Vagina (tissue), 2 donors: ENCODE results near the gene SMIM13. TPM values are rescaled to one million over a fixed set of nuclear protein-coding genes. Genes with fewer than 3 reads are reported as not detected.
"Not testable (repeated sequence)": the region's sequence is repeated elsewhere in the genome, so short reads cannot be mapped to it uniquely, and the experiment has no call there.

Source experiments
- DNase-seq, 2 donors: peaks; one replicate each; pipeline ENCODE4 v3.0.0-alpha.2; 2017; ENCODE audit errors: extremely low spot score in 2 of 2
- H3K27ac ChIP-seq: fragments of 200-600 bp; sonication (generic); one replicate; pipeline ENCODE4 v1.5.1; 2019
- H3K27me3 ChIP-seq: fragments of 200-600 bp; sonication (generic); one replicate; pipeline ENCODE4 v1.5.1; 2019
- H3K36me3 ChIP-seq, 2 donors: fragments of 200-600 bp; sonication (generic); one replicate each; pipeline ENCODE4 v1.5.1; 2017 to 2019
- H3K4me1 ChIP-seq: fragments of 200-600 bp; sonication (generic); one replicate; pipeline ENCODE4 v1.5.1; 2019
- H3K4me3 ChIP-seq, 2 donors: fragments of 200-600 bp; sonication (generic); 1 replicate in 1 of 2; 2 replicates in 1 of 2; pipeline ENCODE4 v1.5.1; 2016 to 2019
- H3K9me3 ChIP-seq: fragments of 200-600 bp; sonication (generic); one replicate; pipeline ENCODE4 v1.5.1; 2019
- POLR2A ChIP-seq, 2 donors: fragments of 450-650 bp; IDR thresholded peaks; one replicate each; pipeline ENCODE4 v1.6.1; 2017; ENCODE audit warnings: antibody characterized with exemption in 2 of 2, mild to moderate bottlenecking in 2 of 2, moderate library complexity in 2 of 2
- POLR2AphosphoS5 ChIP-seq, 2 donors: sonication (generic); formaldehyde crosslinking; IDR thresholded peaks; one replicate each; pipeline ENCODE4 v1.9.0; 2017; ENCODE audit warnings: antibody characterized with exemption in 2 of 2, mild to moderate bottlenecking in 2 of 2, low read depth in 1 of 2; ENCODE audit not compliant: insufficient read depth in 1 of 2
- intact Hi-C: fragments of 100-400 bp; cut with DNase I; formaldehyde crosslinking; loops from one replicate; pipeline ENCODE4 v1.15.1; 2023
- total RNA-seq: library from RNA; depleted of rRNA; stranded (reverse); fragments of >200 nt; gene quantifications from one replicate; pipeline ENCODE4 v1.2.3, GENCODE V29; 2016
- TF ChIP-seq, protein P1 (sequence below), 3 experiments: fragments of 450-650 bp in 2 of 3; fragments of 200-600 bp in 1 of 3; sonication (generic) in 1 of 3; IDR thresholded peaks; one replicate each; pipeline ENCODE4 v1.5.1; 2017 to 2019; ENCODE audit warnings: antibody characterized with exemption in 3 of 3, mild to moderate bottlenecking in 2 of 3, moderate library complexity in 2 of 3

SMIM13 gene
- total RNA-seq, 1 donor from 2014 or later = 8.1 TPM

DNA sequence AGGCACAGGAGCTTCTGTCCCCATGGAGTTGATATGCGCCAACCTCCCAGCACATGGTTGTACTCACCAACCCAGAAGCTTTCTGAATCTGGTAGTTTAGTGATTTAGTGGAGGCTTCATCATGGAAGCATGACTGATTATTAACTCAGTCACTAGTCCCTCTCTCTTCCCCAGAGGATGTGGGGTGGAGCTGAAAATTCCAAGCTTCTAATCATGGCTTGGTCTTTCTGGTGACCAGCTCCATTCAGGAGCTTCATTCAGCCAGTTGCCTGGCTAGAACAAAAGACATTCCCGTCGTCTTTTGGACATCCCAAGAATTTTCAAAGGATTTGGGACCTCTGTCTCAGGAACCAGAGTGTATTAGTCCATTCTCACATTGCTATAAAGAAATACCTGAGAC lies 13.3 kb upstream of the SMIM13 start:
- TF ChIP-seq POLR2AphosphoS5 (IDR thresholded peaks at IDR 0.05; ENCODE audit: insufficient read depth in 1 of 2, low read depth in 1 of 2) (no peak), POLR2A (IDR thresholded peaks at IDR 0.05) (no peak)
- TF ChIP-seq, protein P1, sequence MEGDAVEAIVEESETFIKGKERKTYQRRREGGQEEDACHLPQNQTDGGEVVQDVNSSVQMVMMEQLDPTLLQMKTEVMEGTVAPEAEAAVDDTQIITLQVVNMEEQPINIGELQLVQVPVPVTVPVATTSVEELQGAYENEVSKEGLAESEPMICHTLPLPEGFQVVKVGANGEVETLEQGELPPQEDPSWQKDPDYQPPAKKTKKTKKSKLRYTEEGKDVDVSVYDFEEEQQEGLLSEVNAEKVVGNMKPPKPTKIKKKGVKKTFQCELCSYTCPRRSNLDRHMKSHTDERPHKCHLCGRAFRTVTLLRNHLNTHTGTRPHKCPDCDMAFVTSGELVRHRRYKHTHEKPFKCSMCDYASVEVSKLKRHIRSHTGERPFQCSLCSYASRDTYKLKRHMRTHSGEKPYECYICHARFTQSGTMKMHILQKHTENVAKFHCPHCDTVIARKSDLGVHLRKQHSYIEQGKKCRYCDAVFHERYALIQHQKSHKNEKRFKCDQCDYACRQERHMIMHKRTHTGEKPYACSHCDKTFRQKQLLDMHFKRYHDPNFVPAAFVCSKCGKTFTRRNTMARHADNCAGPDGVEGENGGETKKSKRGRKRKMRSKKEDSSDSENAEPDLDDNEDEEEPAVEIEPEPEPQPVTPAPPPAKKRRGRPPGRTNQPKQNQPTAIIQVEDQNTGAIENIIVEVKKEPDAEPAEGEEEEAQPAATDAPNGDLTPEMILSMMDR (IDR thresholded peaks at IDR 0.05) = no peak
- no peaks in the 10 kb centered on the region for H3K36me3 ChIP-seq

DNA sequence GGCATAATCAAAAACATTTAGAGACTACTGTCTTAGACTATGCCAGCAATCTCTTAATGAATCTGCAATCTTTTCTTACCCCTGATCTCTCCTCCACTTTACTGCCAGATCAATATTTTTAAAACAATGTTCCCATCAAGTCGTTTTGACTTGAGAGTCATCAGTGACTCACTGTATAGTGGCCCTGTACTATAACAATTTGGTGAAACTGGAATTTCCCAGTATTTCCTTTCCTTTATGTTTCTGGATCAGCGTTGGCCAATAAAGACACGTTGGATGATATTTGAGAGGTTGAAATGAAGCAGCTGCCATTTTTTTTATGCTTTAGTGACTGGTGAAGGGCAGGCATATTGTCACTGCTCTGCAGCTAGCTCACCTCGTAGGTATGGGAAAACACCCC lies 10.1 kb upstream of the SMIM13 start:
- Histone ChIP-seq H3K27me3 (no peaks in the 10 kb centered on the region), H3K9me3 (no peaks in the 10 kb centered on the region), H3K27ac (no peak overlapping the region), H3K36me3 (no peaks in the 10 kb centered on the region), H3K4me1 (no peaks in the 10 kb centered on the region), H3K4me3 (no peak overlapping the region)
- TF ChIP-seq POLR2A (IDR thresholded peaks at IDR 0.05) (no peak), POLR2AphosphoS5 (IDR thresholded peaks at IDR 0.05; ENCODE audit: insufficient read depth in 1 of 2, low read depth in 1 of 2) (no peak)
- TF ChIP-seq, protein P1 (IDR thresholded peaks at IDR 0.05) = no peak
- intact Hi-C loops = no loop called here
- DNase-seq = no peak

More for the DNA sequence above, 13.3 kb upstream of the SMIM13 start:
- Histone ChIP-seq H3K4me3 (no peak overlapping the region), H3K27me3 (no peaks in the 10 kb centered on the region), H3K4me1 (no peaks in the 10 kb centered on the region), H3K27ac (no peak overlapping the region), H3K9me3 (no peaks in the 10 kb centered on the region)
- no peak for DNase-seq
- intact Hi-C loops = no loop called here

DNA sequence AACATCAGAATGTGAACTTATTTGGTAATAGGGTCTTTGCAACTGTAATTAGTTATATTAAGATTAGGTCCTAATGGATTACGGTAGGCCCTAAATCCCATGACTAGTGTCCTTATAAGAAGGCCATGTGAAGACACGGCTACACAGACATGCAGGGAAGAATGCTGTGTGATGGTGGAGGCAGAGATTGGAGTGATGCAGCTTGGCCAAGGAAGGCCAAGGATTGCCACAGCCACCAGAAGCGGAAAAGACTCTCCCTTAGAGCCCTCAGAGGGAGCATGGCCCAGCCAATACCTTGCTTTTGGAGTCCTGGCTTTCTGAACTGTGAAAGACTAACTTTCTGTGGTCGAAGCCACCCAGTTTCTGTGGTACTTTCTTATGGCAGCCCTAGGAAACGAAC lies 9.7 kb upstream of the SMIM13 start:
- Histone ChIP-seq H3K36me3 (no peaks in the 10 kb centered on the region), H3K27me3 (no peaks in the 10 kb centered on the region), H3K9me3 (no peaks in the 10 kb centered on the region), H3K27ac (no peak overlapping the region), H3K4me1 (no peaks in the 10 kb centered on the region), H3K4me3 (no peak overlapping the region)
- intact Hi-C loops = no loop called here
- no peak for TF ChIP-seq POLR2AphosphoS5 (IDR thresholded peaks at IDR 0.05; ENCODE audit: insufficient read depth in 1 of 2, low read depth in 1 of 2)
- TF ChIP-seq, protein P1 (IDR thresholded peaks at IDR 0.05) = no peak
- TF ChIP-seq POLR2A (IDR thresholded peaks at IDR 0.05) = no peak
- DNase-seq = no peak

DNA sequence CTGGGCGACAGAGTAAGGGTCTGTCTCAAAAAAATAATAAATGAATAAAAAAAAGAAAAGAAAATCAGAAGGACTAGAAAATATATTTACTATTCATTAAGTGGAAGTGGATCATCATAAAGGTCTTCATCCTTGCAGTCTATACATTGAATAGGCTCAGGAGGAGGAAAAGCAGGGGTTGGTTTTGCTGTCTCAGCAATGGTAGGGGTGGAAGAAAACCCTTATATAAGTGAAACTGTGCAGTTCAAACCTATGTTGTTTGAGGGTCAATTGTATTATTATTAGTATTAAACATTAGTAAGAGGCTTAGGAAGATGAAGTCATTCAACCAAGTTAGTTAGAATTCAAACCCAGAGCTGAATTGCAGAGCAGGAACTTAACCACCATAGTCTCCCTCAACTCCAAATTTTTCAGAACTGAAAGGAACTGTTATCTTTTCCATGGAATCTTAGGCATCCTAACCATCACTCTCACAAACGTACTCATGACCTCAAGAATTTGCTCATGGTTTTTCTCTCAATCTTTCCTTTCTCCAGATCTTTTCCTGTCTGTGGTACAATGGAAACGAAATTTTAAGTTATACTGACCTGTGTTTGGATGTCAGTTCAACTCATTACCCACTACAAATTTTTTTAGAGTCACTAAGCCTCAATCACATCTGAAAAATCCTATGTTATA lies 7.7 kb upstream of the SMIM13 start:
- intact Hi-C loops = no loop called here
- no peaks in the 10 kb centered on the region for H3K4me1 ChIP-seq
- TF ChIP-seq, protein P1 (IDR thresholded peaks at IDR 0.05) = no peak
- no peak for TF ChIP-seq POLR2AphosphoS5 (IDR thresholded peaks at IDR 0.05; ENCODE audit: insufficient read depth in 1 of 2, low read depth in 1 of 2)
- TF ChIP-seq POLR2A (IDR thresholded peaks at IDR 0.05) = no peak

DNA sequence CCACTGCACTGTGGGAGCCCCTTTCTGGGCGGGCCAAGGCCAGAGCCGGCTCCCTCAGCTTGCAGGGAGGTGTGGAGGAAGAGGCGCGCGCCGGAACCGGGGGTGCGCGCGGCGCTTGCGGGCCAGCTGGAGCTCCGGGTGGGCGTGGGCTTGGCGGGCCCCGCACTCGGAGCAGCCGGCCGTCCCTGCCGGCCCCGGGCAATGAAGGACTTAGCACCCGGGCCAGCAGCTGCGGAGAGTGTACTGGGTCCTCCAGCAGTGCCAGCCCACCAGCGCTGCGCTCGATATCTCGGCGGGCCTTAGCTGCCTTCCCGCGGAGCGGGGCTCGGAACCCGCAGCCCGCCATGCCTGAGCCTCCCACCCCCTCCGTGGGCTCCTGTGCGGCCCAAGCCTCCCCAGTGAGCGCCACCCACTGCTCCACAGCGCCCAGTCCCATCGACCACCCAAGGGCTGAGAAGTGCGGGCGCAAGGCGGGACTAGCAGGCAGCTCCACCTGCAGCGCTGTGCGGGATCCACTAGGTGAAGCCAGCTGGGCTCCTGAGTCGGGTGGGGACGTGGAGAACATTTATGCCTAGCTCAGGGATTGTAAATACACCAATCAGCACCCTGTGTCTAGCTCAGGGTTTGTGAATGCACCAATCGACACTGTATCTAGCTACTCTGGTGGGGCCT lies 6.4 kb upstream of the SMIM13 start:
- DNase-seq, H3K4me3 ChIP-seq, H3K9me3 ChIP-seq, H3K36me3 ChIP-seq, H3K4me1 ChIP-seq, H3K27me3 ChIP-seq, H3K27ac ChIP-seq, intact Hi-C loops: not testable (repeated sequence)

More for the DNA sequence above, 7.7 kb upstream of the SMIM13 start:
- H3K27me3 ChIP-seq = no peaks in the 10 kb centered on the region
- no peaks in the 10 kb centered on the region for H3K36me3 ChIP-seq
- no peak overlapping the region for H3K4me3 ChIP-seq
- no peak overlapping the region for H3K27ac ChIP-seq
- no peak for DNase-seq
- H3K9me3 ChIP-seq = no peaks in the 10 kb centered on the region
